D721Med (cell line): ENCODE measurements around the gene USP12.

Experiments
- DNase-seq: peaks from one replicate; pipeline ENCODE4 v3.0.0; 2011; ENCODE audit warnings: low spot score; ENCODE audit not compliant: insufficient read length
- FAIRE-seq: peaks from 2 replicates; lab custom pipeline; 2011; peaks lifted over from hg19 to GRCh38; lab: Jason Lieb, UNC
- TF ChIP-seq, protein P1 (sequence below): IDR thresholded peaks from 2 replicates; pipeline ENCODE4 v1.5.1; 2012; ENCODE audit warnings: mild to moderate bottlenecking, control low read depth; ENCODE audit not compliant: insufficient read depth; ENCODE audit errors: missing control alignments

USP12 gene

DNA sequence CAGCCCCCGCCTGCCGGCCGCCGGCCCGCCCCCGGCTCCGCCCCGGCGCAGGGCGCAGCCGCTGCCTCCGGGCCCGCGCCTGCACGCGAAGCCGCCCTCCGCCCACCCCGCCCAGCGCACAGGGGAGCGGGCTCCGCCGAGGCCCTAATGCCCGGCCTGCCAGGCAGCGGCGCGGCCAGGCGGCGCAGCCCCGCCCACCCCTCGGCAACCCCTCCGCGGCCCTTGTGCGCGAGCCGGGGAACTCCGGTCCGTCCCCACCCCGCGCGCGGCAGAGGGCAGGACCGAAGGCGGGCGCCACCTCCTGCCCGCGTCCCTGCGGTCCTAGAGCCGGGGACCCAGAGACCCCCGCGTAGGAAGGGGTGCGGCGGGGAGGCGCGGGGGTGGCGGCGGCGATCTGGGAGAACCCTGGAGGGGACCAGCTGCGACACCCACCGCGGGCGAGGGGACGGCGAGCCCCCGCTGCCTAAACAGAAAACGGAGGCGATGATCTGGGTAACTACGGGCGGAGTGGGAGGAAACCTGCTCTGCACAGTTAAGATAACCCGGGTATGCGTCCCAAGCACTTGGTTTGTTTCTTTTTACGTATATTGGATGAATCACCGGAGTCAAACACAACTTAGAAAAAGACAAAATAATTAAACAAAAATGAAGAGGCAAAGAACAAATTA, 350 bp upstream of the USP12 start:
- FAIRE-seq, result no peak
- DNase-seq, result peak; percentile 82
- TF ChIP-seq, protein P1, sequence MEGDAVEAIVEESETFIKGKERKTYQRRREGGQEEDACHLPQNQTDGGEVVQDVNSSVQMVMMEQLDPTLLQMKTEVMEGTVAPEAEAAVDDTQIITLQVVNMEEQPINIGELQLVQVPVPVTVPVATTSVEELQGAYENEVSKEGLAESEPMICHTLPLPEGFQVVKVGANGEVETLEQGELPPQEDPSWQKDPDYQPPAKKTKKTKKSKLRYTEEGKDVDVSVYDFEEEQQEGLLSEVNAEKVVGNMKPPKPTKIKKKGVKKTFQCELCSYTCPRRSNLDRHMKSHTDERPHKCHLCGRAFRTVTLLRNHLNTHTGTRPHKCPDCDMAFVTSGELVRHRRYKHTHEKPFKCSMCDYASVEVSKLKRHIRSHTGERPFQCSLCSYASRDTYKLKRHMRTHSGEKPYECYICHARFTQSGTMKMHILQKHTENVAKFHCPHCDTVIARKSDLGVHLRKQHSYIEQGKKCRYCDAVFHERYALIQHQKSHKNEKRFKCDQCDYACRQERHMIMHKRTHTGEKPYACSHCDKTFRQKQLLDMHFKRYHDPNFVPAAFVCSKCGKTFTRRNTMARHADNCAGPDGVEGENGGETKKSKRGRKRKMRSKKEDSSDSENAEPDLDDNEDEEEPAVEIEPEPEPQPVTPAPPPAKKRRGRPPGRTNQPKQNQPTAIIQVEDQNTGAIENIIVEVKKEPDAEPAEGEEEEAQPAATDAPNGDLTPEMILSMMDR, result no peak

DNA sequence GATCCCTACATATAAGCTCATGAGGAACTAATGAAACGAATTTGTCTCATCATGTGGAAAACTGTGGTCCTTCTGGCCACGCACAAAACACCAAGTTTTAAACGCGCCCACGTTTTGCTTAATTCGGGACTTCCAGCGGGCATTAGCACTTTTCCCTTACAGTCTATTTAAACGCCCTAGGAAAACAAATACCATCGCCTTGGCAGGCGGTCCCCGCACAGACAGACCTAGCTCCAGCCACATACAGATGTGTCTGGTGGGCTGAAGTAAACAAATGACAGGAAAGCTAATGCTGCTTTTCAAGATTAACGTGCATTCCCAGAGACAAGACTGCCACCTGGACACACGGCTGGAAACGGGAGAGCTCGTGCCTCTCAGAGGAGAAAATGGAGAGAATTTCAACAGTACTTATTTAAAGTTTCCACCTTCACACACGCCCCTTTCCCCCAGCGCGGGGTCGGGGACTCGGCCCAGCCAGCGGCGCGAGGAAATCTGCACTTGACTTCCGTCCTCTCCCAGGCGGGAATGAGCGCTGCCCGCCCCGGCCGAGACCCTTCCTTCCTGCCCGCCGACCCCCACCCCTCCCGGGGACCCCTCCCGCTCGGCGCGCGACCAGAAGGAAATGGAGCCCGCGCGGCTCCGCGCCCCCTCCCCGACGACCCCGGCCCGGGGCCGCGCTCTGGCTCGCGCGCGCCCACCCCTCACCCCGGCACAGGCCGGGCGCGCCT, 931 bp downstream of the USP12 start:
- DNase-seq (no peak), FAIRE-seq (no peak)
- TF ChIP-seq, protein P1, result no peak

DNA sequence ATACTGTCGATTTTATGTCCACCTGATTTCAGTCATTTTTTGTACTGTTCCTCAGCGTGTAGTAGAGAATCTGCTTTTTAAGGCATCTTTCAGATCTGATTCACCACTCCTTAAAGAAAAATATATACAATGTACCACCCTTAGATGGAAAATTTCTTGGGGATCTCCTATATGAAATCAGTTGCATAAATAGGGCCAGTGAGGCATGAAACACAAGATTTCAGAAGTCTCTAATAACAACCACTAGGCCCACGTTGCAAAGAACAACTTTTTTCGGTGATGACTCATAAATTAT, 1.4 kb downstream of the USP12 start:
- FAIRE-seq (no peak), DNase-seq (no peak)
- TF ChIP-seq, protein P1, result no peak

DNA sequence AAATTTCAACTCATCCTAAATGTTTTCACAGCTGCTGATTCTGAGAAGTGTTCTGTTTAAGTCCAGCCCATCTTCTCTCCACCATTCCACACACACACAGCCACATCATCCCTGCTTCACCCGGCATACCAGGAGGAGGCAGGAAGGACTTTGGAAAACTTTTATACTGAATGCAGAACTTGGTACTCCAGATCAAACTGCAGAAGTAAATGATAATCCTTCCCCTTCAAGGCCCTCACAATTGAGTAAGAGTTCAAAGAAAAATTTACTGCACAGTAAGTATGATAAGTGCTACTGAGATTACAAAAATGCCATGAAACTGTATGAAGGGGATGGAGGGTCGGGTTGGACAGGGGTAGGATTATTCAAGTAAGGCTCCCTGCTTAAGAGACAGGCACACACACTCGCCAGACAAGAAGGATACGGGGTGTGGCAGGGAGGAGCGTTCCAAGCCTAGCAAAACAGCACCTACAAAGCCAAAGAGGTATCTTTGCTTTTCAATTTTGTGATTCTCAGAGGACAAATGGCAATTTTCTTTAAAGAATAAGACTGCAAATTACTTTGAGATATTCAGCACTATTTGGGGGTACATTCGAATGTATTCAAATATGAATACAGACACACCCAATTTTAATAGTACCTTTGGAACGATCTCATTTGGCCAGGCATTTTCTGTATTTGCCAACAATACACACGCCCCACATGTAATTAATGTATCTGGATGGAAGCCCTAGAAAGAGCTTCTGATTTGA, 2.5 kb downstream of the USP12 start:
- no peak for FAIRE-seq
- no peak for DNase-seq
- TF ChIP-seq, protein P1, result no peak

DNA sequence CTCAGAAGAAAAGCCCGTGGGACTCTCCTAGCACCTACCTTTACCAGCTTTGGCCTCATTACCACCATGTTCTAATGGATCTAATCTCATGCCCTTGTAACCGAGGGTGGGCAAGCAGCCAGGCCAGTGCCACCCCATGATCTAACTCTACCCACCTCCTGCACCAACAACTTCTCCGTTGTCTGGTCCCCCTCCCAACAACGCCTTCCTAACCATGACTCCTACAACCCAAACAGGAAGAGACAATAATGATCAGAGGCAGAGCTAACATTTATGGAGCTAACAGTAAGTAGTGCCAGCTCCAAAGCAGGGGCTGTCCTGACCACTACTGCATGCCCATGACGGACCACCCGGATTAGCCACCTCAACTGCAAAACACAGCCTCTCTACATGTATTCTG, 3.5 kb downstream of the USP12 start:
- DNase-seq, result no peak
- TF ChIP-seq, protein P1, result no peak
- FAIRE-seq, result no peak

DNA sequence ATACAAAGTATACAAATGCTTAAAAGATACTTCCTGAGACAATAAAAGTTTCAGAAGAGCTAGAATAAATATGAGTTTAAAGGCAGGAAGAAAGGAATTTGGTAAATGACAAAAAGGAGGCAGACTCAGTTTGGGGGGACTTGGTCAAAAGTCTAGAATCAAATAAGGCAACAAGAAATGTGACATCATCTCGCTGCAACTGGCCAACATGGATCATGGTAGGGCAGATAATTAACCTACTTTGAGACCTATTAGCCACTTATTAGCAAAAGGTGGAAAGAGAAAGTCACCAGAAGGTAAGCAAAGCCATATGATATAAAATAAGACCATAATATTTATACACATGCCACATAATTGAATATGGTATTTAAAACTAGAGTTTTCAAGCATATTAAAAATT, 5.3 kb downstream of the USP12 start:
- FAIRE-seq, result no peak
- DNase-seq, result no peak
- TF ChIP-seq, protein P1, result no peak

DNA sequence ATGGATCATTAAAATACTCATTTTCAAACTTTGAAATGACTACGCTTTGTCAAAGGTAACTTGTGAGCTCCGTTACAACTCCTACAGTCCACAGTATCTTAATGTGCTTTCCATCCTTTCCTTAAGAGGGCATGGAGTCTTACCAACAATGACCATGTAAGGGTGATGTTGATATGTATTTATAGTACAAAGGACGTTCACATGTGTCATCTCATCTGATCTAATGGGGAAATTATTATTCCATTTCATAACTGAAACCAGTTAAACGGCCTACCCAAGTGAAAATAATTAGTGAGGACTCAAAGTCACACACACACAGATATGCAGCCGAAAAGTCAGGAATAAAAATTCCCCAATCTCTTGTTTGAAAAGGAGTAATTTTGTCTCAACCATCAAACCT, 9.6 kb downstream of the USP12 start:
- FAIRE-seq, result no peak
- TF ChIP-seq, protein P1, result no peak
- DNase-seq, result no peak
